HG03064 (cell line): ENCODE data around the gene DIP2C.
"Not testable (repeated sequence)": the region's sequence is repeated elsewhere in the genome, so short reads cannot be mapped to it uniquely, and the experiment has no call there.

Experiments
- ATAC-seq: cut with Tn5 transposase; IDR thresholded peaks from one replicate; pipeline ENCODE4 v1.9.1; 2021; ENCODE audit warnings: low read depth; ENCODE audit not compliant: unreplicated experiment

DIP2C gene

GRCh38 chr10:436911-437665, 252.4 kb downstream of the DIP2C start:
- no peak for ATAC-seq

GRCh38 chr10:436013-436697, 253.3 kb downstream of the DIP2C start:
- ATAC-seq: no peak

GRCh38 chr10:435397-435796, 254.1 kb downstream of the DIP2C start:
- no peak for ATAC-seq

- no peak for ATAC-seq
Measured at GRCh38 chr10:429696-430095, 259.8 kb downstream of the DIP2C start.

- no peak for ATAC-seq
Measured at GRCh38 chr10:427761-428519, 261.5 kb downstream of the DIP2C start.

GRCh38 chr10:425365-425764, 264.1 kb downstream of the DIP2C start:
- not testable (repeated sequence) for ATAC-seq

- not testable (repeated sequence) for ATAC-seq
Measured at GRCh38 chr10:424724-425123, 264.7 kb downstream of the DIP2C start.

GRCh38 chr10:423178-423577, 266.3 kb downstream of the DIP2C start:
- no peak for ATAC-seq

- ATAC-seq: no peak
Measured at GRCh38 chr10:422675-423074, 266.8 kb downstream of the DIP2C start.

GRCh38 chr10:422241-422640, 267.2 kb downstream of the DIP2C start:
- ATAC-seq: no peak

- ATAC-seq: no peak
Measured at GRCh38 chr10:421170-421569, 268.3 kb downstream of the DIP2C start.

GRCh38 chr10:420154-421121, 269.0 kb downstream of the DIP2C start:
- no peak for ATAC-seq

GRCh38 chr10:418894-419293, 270.6 kb downstream of the DIP2C start:
- no peak for ATAC-seq

GRCh38 chr10:418226-418625, 271.2 kb downstream of the DIP2C start:
- ATAC-seq: no peak

GRCh38 chr10:416091-416515, 273.4 kb downstream of the DIP2C start:
- no peak for ATAC-seq

- no peak for ATAC-seq
Measured at GRCh38 chr10:413662-414071, 275.8 kb downstream of the DIP2C start.

- no peak for ATAC-seq
Measured at GRCh38 chr10:412109-412508, 277.4 kb downstream of the DIP2C start.

- no peak for ATAC-seq
Measured at GRCh38 chr10:411603-412002, 277.9 kb downstream of the DIP2C start.

- no peak for ATAC-seq
Measured at GRCh38 chr10:409408-410040, 279.9 kb downstream of the DIP2C start.

GRCh38 chr10:408236-408635, 281.2 kb downstream of the DIP2C start:
- no peak for ATAC-seq
